ENCODE results near the gene FOXP1. TPM values are rescaled to one million over a fixed set of nuclear protein-coding genes. Genes with fewer than 3 reads are reported as not detected.

Gene FOXP1
- total and polyA plus RNA-seq, 12 donors: 4.8 to 56.0 (median 43.8) TPM

- peak in 5 of 8 donors; percentile 16 to 48 (median 41) for ATAC-seq
Measured at GRCh38 chr3:71244826-71245488, 338.6 kb downstream of the FOXP1 start.

GRCh38 chr3:71244153-71244825 is 339.2 kb downstream of the FOXP1 start:
- Histone ChIP-seq H3K4me3 (peak overlapping the region in 9 of 10 donors; percentile 15 to 45 (median 37)), H3K36me3 (no peaks in the 10 kb centered on the region), H3K27me3 (no peaks in the 10 kb centered on the region), H3K9me3 (no peaks in the 10 kb centered on the region), H3K27ac (peak overlapping the region; percentile 35 to 82 (median 69)), H3K4me1 (peaks cover 7 to 81% (median 50%) of the 10 kb centered on the region in 9 donors)
- 36 to 57% methylated on average over 9 of the region's 9 CpGs for WGBS, 2 donors
- intact Hi-C loops (cut with DNase I): loop anchor here in 5 of 10 donors (2.0 to 10.0 kb wide), 6 partner anchors 111 to 341 kb away; partner anchors contain the start of gene FOXP1 (in 1 of the 5)
- no peak for TF ChIP-seq CTCF (IDR thresholded peaks at IDR 0.05)
- peak; percentile 38 to 85 (median 72) for ATAC-seq
- peak in 1 of 2 donors; percentile 54 for DNase-seq

More at GRCh38 chr3:71244826-71245488, 338.6 kb downstream of the FOXP1 start:
- TF ChIP-seq CTCF (IDR thresholded peaks at IDR 0.05): no peak
- WGBS, 2 donors: 20 to 33% methylated on average over 8 of the region's 8 CpGs
- no peak for DNase-seq
- Histone ChIP-seq H3K27ac (peak overlapping the region; percentile 35 to 82 (median 69)), H3K36me3 (no peaks in the 10 kb centered on the region), H3K4me1 (peaks cover 8 to 81% (median 47%) of the 10 kb centered on the region in 9 donors), H3K27me3 (no peaks in the 10 kb centered on the region), H3K9me3 (no peaks in the 10 kb centered on the region), H3K4me3 (peak overlapping the region in 9 of 10 donors; percentile 15 to 45 (median 37))
- intact Hi-C loops (cut with DNase I): loop anchor here in 5 of 10 donors (2.0 to 10.0 kb wide), 8 partner anchors 38 to 340 kb away; partner anchors contain the start of gene FOXP1 (in 3 of the 5)

- DNase-seq: no peak
- H3K9me3 ChIP-seq: no peaks in the 10 kb centered on the region
- H3K4me1 ChIP-seq: peaks cover 6 to 81% (median 46%) of the 10 kb centered on the region in 9 donors
- intact Hi-C loops (cut with DNase I): loop anchor here in 4 of 10 donors (2.0 to 10.0 kb wide), 5 partner anchors 111 to 342 kb away; partner anchors contain the start of gene FOXP1 (in 2 of the 4)
- H3K36me3 ChIP-seq: no peaks in the 10 kb centered on the region
- peak in 5 of 8 donors; percentile 19 to 29 (median 24) for ATAC-seq
- H3K4me3 ChIP-seq: peak overlapping the region in 6 of 10 donors; percentile 26 to 45 (median 36)
- 47 to 66% methylated on average over 8 of the region's 8 CpGs for WGBS, 2 donors
- peak overlapping the region in 8 of 10 donors; percentile 7 to 82 (median 66) for H3K27ac ChIP-seq
- TF ChIP-seq CTCF (IDR thresholded peaks at IDR 0.05): no peak
- no peaks in the 10 kb centered on the region for H3K27me3 ChIP-seq
Measured at GRCh38 chr3:71243229-71243628, 340.3 kb downstream of the FOXP1 start.

GRCh38 chr3:71241981-71242560 is 341.5 kb downstream of the FOXP1 start:
- Histone ChIP-seq H3K36me3 (no peaks in the 10 kb centered on the region), H3K9me3 (no peaks in the 10 kb centered on the region), H3K4me1 (peaks cover 7 to 79% (median 49%) of the 10 kb centered on the region in 9 donors), H3K27me3 (no peaks in the 10 kb centered on the region), H3K27ac (peak overlapping the region in 2 of 10 donors; percentile 20 to 82), H3K4me3 (no peak overlapping the region)
- ATAC-seq: no peak
- DNase-seq: no peak
- intact Hi-C loops (cut with DNase I): loop anchor here in 4 of 10 donors (2.0 to 10.0 kb wide), 5 partner anchors 110 to 343 kb away; partner anchors contain the start of gene FOXP1 (in 2 of the 4)
- no peak for TF ChIP-seq CTCF (IDR thresholded peaks at IDR 0.05)
- WGBS, 2 donors: 52 to 72% methylated on average over 8 of the region's 8 CpGs

Measured in heart right ventricle (tissue), 16 donors.